CD14-positive monocyte (primary cell): ENCODE measurements around the gene DRAM1. TPM values are rescaled to one million over a fixed set of nuclear protein-coding genes. Genes with fewer than 3 reads are reported as not detected.

Source experiments
- DNase-seq, 3 donors: peaks; one replicate each; pipeline ENCODE4 v3.0.0-alpha.2; 2011 to 2022
- H2AFZ ChIP-seq: 2 replicates; pipeline ENCODE4 v1.6.0; 2012; ENCODE audit warnings: mild to moderate bottlenecking, low read depth, low read length, inconsistent platforms; ENCODE audit not compliant: insufficient read depth, poor library complexity, severe bottlenecking
- H3K27ac ChIP-seq, 2 donors: 1 replicate in 1 of 2; 2 replicates in 1 of 2; pipeline ENCODE4 v1.5.1; 2012 to 2013; ENCODE audit warnings: low read length in 2 of 2, control low read depth in 1 of 2, inconsistent platforms in 1 of 2, low read depth in 1 of 2, mild to moderate bottlenecking in 1 of 2
- H3K27me3 ChIP-seq, 2 donors: one replicate each; pipeline versions ENCODE4 v1.6.0 to v1.6.1; 2011 to 2013; ENCODE audit warnings: low read length in 2 of 2; ENCODE audit not compliant: control insufficient read depth in 2 of 2, insufficient read depth in 2 of 2
- H3K36me3 ChIP-seq, 2 donors: replicated peaks in 1 of 2; 1 replicate in 1 of 2; 2 replicates in 1 of 2; pipeline versions ENCODE4 v1.5.1 to v1.6.1; 2012 to 2013; ENCODE audit warnings: low read length in 2 of 2, control low read depth in 1 of 2, inconsistent platforms in 1 of 2, mild to moderate bottlenecking in 1 of 2; ENCODE audit not compliant: insufficient read depth in 2 of 2, control insufficient read depth in 1 of 2
- H3K4me1 ChIP-seq, 2 donors: 1 replicate in 1 of 2; 2 replicates in 1 of 2; pipeline versions ENCODE4 v1.5.1 to v1.6.1; 2012 to 2013; ENCODE audit warnings: low read length in 2 of 2, control low read depth in 1 of 2, inconsistent platforms in 1 of 2, mild to moderate bottlenecking in 1 of 2, moderate library complexity in 1 of 2; ENCODE audit not compliant: insufficient read depth in 2 of 2, control insufficient read depth in 1 of 2
- H3K4me2 ChIP-seq: replicated peaks from 2 replicates; pipeline ENCODE3; 2012; ENCODE audit warnings: low read length, moderate library complexity, mild to moderate bottlenecking; ENCODE audit not compliant: poor library complexity, severe bottlenecking; ENCODE audit errors: extremely low read depth
- H3K4me3 ChIP-seq, 3 experiments: fragments of 200-600 bp in 1 of 3; sonication (generic) in 1 of 3; replicated peaks in 1 of 3; 1 replicate in 2 of 3; 2 replicates in 1 of 3; pipeline ENCODE4 v1.5.1; 2011 to 2013; ENCODE audit warnings: low read length in 3 of 3, mild to moderate bottlenecking in 3 of 3, control low read depth in 2 of 3, low read depth in 2 of 3, inconsistent platforms in 1 of 3, moderate library complexity in 1 of 3
- H3K79me2 ChIP-seq: 2 replicates; pipeline ENCODE4 v1.6.0; 2012; ENCODE audit warnings: mild to moderate bottlenecking, control low read depth, inconsistent platforms, low read length, moderate library complexity; ENCODE audit not compliant: insufficient read depth
- H3K9ac ChIP-seq: 2 replicates; pipeline ENCODE4 v1.6.0; 2017; ENCODE audit warnings: low read length, mild to moderate bottlenecking; ENCODE audit not compliant: insufficient read depth, poor library complexity, severe bottlenecking
- H3K9me3 ChIP-seq, 2 donors: replicated peaks in 1 of 2; 1 replicate in 1 of 2; 2 replicates in 1 of 2; pipeline versions ENCODE4 v1.5.1 to v1.6.1; 2012 to 2013; ENCODE audit warnings: low read length in 2 of 2, control low read depth in 1 of 2; ENCODE audit not compliant: control insufficient read depth in 1 of 2, insufficient read depth in 1 of 2
- H4K20me1 ChIP-seq: 2 replicates; pipeline ENCODE4 v1.6.0; 2012; ENCODE audit warnings: mild to moderate bottlenecking, low read length, control low read depth, moderate library complexity; ENCODE audit not compliant: insufficient read depth
- H3K27ac Mint-ChIP-seq, 7 donors: one replicate each; pipeline ENCODE4 v1.8.0; 2020; ENCODE audit warnings: mild to moderate bottlenecking in 7 of 7, mixed read lengths in 7 of 7, moderate library complexity in 6 of 7, inconsistent platforms in 2 of 7
- H3K27me3 Mint-ChIP-seq, 3 donors: one replicate each; pipeline ENCODE4 v1.8.0; 2021 to 2022; ENCODE audit warnings: low read depth in 3 of 3, mild to moderate bottlenecking in 3 of 3, mixed read lengths in 3 of 3, moderate library complexity in 3 of 3, inconsistent platforms in 1 of 3
- H3K36me3 Mint-ChIP-seq, 2 donors: one replicate each; pipeline ENCODE4 v1.8.0; 2020; ENCODE audit warnings: mixed read lengths in 2 of 2, inconsistent platforms in 1 of 2, mild to moderate bottlenecking in 1 of 2
- H3K4me1 Mint-ChIP-seq: one replicate; pipeline ENCODE4 v1.8.0; 2020; ENCODE audit warnings: mild to moderate bottlenecking, mixed read lengths
- H3K4me3 Mint-ChIP-seq, 2 donors: one replicate each; pipeline ENCODE4 v1.8.0; 2020; ENCODE audit warnings: mild to moderate bottlenecking in 2 of 2, mixed read lengths in 2 of 2, moderate library complexity in 1 of 2
- H3K9me3 Mint-ChIP-seq, 7 donors: one replicate each; pipeline ENCODE4 v1.8.0; 2020 to 2022; ENCODE audit warnings: mixed read lengths in 7 of 7, mild to moderate bottlenecking in 6 of 7, moderate library complexity in 6 of 7, inconsistent platforms in 2 of 7
- CTCF ChIP-seq: fragments of 200-600 bp; IDR thresholded peaks from one replicate; pipeline ENCODE4 v1.8.0; 2022; ENCODE audit warnings: antibody characterized with exemption, mild to moderate bottlenecking
- WGBS: methylation state at CpG from one replicate; pipeline ENCODE4 v1.1.5; 2013; ENCODE audit warnings: missing lambda C conversion rate; ENCODE audit not compliant: insufficient coverage; 5-methylcytosine and 5-hydroxymethylcytosine counted together
- intact Hi-C, 2 donors: fragments of 100-400 bp; cut with micrococcal nuclease; formaldehyde crosslinking; loops; one replicate each; pipeline versions ENCODE4 v1.15.0 to v1.15.1; 2023
- polyA plus RNA-seq, 3 donors: library from polyadenylated mRNA; depleted of rRNA in 1 of 3; unstranded in 2 of 3; stranded (reverse) in 1 of 3; fragments of 300-500 nt in 2 of 3; fragments of >200 nt in 1 of 3; fragmentation: Illumina TruSeq in 2 of 3; gene quantifications; 1 replicate in 2 of 3; 2 replicates in 1 of 3; pipeline ENCODE4 v1.2.3, GENCODE V29; 2012 to 2021

DRAM1 gene
- polyA plus RNA-seq, 3 donors, result 14.0 to 49.7 (median 43.0) TPM

- Mint-ChIP-seq H3K9me3 (peaks cover under 1 to 20% (median 10%) of the 10 kb centered on the region in 7 donors), H3K36me3 (no peaks in the 10 kb centered on the region), H3K27me3 (no peaks in the 10 kb centered on the region), H3K4me3 (no peak overlapping the region), H3K4me1 (no peaks in the 10 kb centered on the region), H3K27ac (no peak overlapping the region)
- intact Hi-C loops, result no loop called here
- Histone ChIP-seq H3K9ac (no peak overlapping the region), H3K27ac (no peak overlapping the region), H3K4me1 (no peaks in the 10 kb centered on the region), H3K27me3 (no peaks in the 10 kb centered on the region), H3K79me2 (no peaks in the 10 kb centered on the region), H4K20me1 (no peaks in the 10 kb centered on the region), H3K36me3 (no peaks in the 10 kb centered on the region), H2AFZ (no peak overlapping the region), H3K9me3 (peaks cover 2 to 4% of the 10 kb centered on the region in 2 donors), H3K4me3 (no peak overlapping the region), H3K4me2 (no peak overlapping the region)
- TF ChIP-seq CTCF, result no peak
- no peak for DNase-seq
- WGBS, result 91% methylated on average over 1 of the region's 1 CpG
These were observed 77.3 kb downstream of the DRAM1 start for GRCh38 chr12:101954676-101955075.

GRCh38 chr12:101957252-101957959, 80.0 kb downstream of the DRAM1 start:
- no peaks in the 10 kb centered on the region for H3K4me1 ChIP-seq
- H3K9me3 ChIP-seq, result peaks cover 4 to 5% of the 10 kb centered on the region in 2 donors
- no peak overlapping the region for H2AFZ ChIP-seq
- no peak overlapping the region for H3K27ac ChIP-seq
- H3K4me3 Mint-ChIP-seq, result no peak overlapping the region
- TF ChIP-seq CTCF, result no peak
- no peaks in the 10 kb centered on the region for H3K36me3 ChIP-seq
- no peak overlapping the region for H3K4me3 ChIP-seq
- no peak overlapping the region for H3K27ac Mint-ChIP-seq
- DNase-seq, result no peak
- intact Hi-C loops, result no loop called here
- no peak overlapping the region for H3K4me2 ChIP-seq
- no peaks in the 10 kb centered on the region for H3K27me3 ChIP-seq
- WGBS, result no CpG with 5 or more reads among the region's 9 CpGs
- H3K9me3 Mint-ChIP-seq, result peaks cover 3 to 20% (median 11%) of the 10 kb centered on the region in 7 donors
- H3K79me2 ChIP-seq, result no peaks in the 10 kb centered on the region
- H4K20me1 ChIP-seq, result no peaks in the 10 kb centered on the region
- H3K4me1 Mint-ChIP-seq, result no peaks in the 10 kb centered on the region
- H3K9ac ChIP-seq, result no peak overlapping the region
- peaks cover 0 to 2% (median 0%) of the 10 kb centered on the region in 3 donors for H3K27me3 Mint-ChIP-seq
- H3K36me3 Mint-ChIP-seq, result no peaks in the 10 kb centered on the region
